Neutrophil (primary cell): ENCODE measurements around the gene RIPOR2.

Source experiments
- H3K27ac ChIP-seq: fragments of 200-600 bp; sonication (generic); 2 replicates; pipeline ENCODE4 v1.5.1; 2016; ENCODE audit warnings: mild to moderate bottlenecking, moderate library complexity
- H3K27me3 ChIP-seq: fragments of 200-600 bp; sonication (generic); 2 replicates; pipeline ENCODE4 v1.6.0; 2016; ENCODE audit warnings: mild to moderate bottlenecking
- H3K36me3 ChIP-seq: fragments of 200-600 bp; sonication (generic); 2 replicates; pipeline ENCODE4 v1.5.1; 2017
- H3K4me1 ChIP-seq, 2 experiments: fragments of 200-600 bp in 1 of 2; sonication (generic) in 1 of 2; 1 replicate in 1 of 2; 2 replicates in 1 of 2; pipeline versions ENCODE4 v1.5.1 to v1.6.1; 2013 to 2016; ENCODE audit warnings: low read depth in 1 of 2, low read length in 1 of 2, mild to moderate bottlenecking in 1 of 2, moderate library complexity in 1 of 2; ENCODE audit not compliant: control insufficient read depth in 1 of 2, insufficient read depth in 1 of 2
- H3K4me3 ChIP-seq, 2 experiments: fragments of 200-600 bp in 1 of 2; sonication (generic) in 1 of 2; 1 replicate in 1 of 2; 2 replicates in 1 of 2; pipeline ENCODE4 v1.5.1; 2013 to 2016; ENCODE audit warnings: low read depth in 1 of 2, low read length in 1 of 2, mild to moderate bottlenecking in 1 of 2, moderate library complexity in 1 of 2
- H3K9me3 ChIP-seq: fragments of 200-600 bp; sonication (generic); 2 replicates; pipeline ENCODE4 v1.5.1; 2016
- TF ChIP-seq, protein P1 (sequence below): fragments of 200-600 bp; sonication (generic); IDR thresholded peaks from 2 replicates; pipeline ENCODE4 v1.5.1; 2016; ENCODE audit warnings: antibody characterized with exemption

The RIPOR2 gene

DNA sequence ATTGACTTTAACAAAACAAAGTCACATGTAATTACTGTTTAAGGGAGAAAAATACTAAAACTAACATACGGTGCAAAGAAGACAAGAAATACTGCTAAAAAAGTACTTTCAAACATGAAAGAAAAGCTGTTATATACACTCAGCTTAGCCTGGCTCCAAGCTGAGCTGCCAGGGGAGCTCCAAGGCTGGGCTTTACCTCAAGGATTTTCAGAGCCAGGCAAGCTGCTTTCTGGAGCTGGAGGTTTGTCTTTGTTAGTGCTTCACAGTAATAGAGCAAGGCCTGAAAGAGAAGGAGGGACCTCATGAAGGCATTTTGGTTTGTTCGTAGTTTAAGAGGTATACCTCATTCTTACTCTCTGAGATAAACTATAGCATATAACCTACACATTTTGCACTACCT lies 117.4 kb downstream of the RIPOR2 start:
- H3K9me3 ChIP-seq, result no peaks in the 10 kb centered on the region
- TF ChIP-seq, protein P1, sequence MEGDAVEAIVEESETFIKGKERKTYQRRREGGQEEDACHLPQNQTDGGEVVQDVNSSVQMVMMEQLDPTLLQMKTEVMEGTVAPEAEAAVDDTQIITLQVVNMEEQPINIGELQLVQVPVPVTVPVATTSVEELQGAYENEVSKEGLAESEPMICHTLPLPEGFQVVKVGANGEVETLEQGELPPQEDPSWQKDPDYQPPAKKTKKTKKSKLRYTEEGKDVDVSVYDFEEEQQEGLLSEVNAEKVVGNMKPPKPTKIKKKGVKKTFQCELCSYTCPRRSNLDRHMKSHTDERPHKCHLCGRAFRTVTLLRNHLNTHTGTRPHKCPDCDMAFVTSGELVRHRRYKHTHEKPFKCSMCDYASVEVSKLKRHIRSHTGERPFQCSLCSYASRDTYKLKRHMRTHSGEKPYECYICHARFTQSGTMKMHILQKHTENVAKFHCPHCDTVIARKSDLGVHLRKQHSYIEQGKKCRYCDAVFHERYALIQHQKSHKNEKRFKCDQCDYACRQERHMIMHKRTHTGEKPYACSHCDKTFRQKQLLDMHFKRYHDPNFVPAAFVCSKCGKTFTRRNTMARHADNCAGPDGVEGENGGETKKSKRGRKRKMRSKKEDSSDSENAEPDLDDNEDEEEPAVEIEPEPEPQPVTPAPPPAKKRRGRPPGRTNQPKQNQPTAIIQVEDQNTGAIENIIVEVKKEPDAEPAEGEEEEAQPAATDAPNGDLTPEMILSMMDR, result no peak
- peaks cover 59% of the 10 kb centered on the region for H3K36me3 ChIP-seq
- no peaks in the 10 kb centered on the region for H3K4me1 ChIP-seq
- H3K27me3 ChIP-seq, result no peaks in the 10 kb centered on the region
- H3K4me3 ChIP-seq, result no peak overlapping the region
- H3K27ac ChIP-seq, result peak overlapping the region; percentile 27

DNA sequence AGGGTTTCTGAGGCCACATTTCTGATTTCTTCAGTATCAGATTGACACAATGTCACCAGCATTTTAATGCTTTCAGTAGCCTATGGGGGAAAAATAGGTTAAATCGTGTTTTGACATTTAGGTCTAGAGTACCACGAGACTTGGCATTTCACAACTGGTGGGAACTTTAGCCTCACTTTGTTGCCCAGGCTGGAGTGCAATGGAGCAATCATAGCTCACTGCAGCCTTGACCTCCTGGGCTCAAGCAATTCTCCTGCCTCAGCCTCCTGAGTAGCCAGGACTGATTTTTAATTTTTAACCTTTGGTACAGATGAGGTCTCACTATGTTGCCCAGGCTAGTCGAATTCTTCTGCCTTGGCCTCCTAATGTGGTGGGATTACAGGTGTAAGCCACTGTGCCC lies 126.0 kb downstream of the RIPOR2 start:
- TF ChIP-seq, protein P1, result no peak
- Histone ChIP-seq H3K27me3 (no peaks in the 10 kb centered on the region), H3K27ac (peak overlapping the region; percentile 20), H3K36me3 (peaks cover 67% of the 10 kb centered on the region), H3K9me3 (no peaks in the 10 kb centered on the region), H3K4me3 (no peak overlapping the region), H3K4me1 (no peaks in the 10 kb centered on the region)

DNA sequence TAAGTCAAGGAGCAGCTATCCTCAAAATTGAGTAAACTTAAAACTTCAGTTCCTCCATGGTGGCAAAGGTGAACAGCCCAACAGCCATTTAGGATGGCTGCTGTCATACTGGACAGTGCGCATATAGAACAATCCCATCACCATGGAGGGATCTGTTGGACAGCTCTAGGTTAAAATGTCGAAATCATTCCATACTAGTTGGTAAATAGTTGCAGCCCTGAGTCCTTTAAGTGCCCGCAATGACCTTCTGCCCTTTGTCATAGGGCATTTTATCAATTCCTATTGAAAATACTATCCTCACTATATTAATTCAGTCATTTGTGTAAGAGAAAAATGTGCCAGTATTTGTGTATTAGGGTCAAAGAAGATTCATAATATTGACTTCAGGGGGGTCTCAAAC lies 128.2 kb downstream of the RIPOR2 start:
- H3K27me3 ChIP-seq, result no peaks in the 10 kb centered on the region
- peaks cover 89% of the 10 kb centered on the region for H3K36me3 ChIP-seq
- no peak overlapping the region for H3K27ac ChIP-seq
- no peaks in the 10 kb centered on the region for H3K4me1 ChIP-seq
- H3K4me3 ChIP-seq, result no peak overlapping the region
- TF ChIP-seq, protein P1, result no peak
- H3K9me3 ChIP-seq, result no peaks in the 10 kb centered on the region

DNA sequence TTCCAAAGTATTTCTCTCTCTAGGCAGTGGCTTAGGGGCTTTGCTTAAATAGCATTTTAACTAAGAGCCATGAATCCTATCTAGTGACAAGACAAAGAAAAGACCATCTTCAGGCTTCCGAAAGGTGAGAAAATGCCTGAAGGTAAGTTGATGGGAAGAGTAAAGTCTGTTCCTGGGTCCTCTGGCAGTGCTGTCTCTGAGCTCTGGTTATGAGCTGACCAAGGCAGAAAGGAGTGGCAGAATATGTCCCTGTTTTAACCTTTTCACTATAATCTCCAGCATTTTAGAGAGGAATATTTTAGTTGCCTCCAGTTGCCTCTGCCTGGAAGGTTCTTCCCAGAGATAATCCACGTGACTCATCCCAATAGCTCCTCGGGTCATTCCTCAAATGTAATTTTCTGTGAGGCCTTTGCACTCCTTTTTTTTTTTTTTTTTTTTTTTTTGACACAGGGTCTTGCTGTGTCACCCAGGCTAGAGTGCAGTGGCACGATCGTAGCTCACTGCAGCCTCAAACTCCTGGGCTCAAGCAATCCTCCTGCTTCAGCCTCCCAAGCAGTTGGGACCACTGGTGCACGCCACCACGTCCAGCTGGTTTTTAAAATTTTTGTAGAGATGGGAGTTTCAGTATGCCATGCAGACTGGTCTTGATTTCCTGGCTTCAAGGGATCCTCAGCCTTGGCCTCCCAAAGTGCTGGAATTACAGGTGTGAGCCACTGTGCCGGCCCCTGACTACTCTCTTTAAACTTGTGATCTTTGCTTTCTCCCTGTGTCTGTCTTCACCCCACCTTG lies 133.3 kb downstream of the RIPOR2 start:
- Histone ChIP-seq H3K4me1 (no peaks in the 10 kb centered on the region), H3K27me3 (no peaks in the 10 kb centered on the region), H3K27ac (peak overlapping the region; percentile 32), H3K36me3 (peaks cover 81% of the 10 kb centered on the region), H3K4me3 (no peak overlapping the region), H3K9me3 (no peaks in the 10 kb centered on the region)
- TF ChIP-seq, protein P1, result no peak

DNA sequence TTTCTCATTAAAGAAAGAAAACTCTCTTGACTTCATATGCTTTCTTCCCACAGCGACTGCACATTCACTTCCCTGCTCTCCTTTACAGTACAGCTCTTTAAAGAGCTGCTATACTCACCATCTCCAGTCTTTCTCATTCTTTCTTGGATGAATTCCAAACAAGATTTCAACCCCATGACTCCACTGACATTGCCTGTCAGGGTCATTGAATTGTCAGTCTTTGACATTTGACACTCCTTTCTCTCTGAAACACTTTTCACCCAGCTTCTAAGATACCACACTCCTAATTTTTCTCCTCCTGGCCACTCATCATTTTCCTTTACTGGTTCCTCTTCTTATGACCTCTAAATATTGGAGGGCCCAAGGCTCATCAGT lies 136.2 kb downstream of the RIPOR2 start:
- Histone ChIP-seq H3K4me1 (no peaks in the 10 kb centered on the region), H3K27ac (no peak overlapping the region), H3K27me3 (no peaks in the 10 kb centered on the region), H3K4me3 (no peak overlapping the region), H3K9me3 (no peaks in the 10 kb centered on the region), H3K36me3 (peaks cover 52% of the 10 kb centered on the region)
- TF ChIP-seq, protein P1, result no peak
